HL-60/S4 treated with retinoic acid at 250 ng/mL for 4 days and 3 days (cell line): ENCODE results near the gene LRRTM4.

Experiments
- in situ Hi-C: fragments of 300-500 bp; cut with MboI; formaldehyde crosslinking; loops from 2 replicates; pipeline ENCODE4 v1.7.0; 2022; ENCODE audit warnings: low sequenced_read_pairs

The LRRTM4 gene

DNA sequence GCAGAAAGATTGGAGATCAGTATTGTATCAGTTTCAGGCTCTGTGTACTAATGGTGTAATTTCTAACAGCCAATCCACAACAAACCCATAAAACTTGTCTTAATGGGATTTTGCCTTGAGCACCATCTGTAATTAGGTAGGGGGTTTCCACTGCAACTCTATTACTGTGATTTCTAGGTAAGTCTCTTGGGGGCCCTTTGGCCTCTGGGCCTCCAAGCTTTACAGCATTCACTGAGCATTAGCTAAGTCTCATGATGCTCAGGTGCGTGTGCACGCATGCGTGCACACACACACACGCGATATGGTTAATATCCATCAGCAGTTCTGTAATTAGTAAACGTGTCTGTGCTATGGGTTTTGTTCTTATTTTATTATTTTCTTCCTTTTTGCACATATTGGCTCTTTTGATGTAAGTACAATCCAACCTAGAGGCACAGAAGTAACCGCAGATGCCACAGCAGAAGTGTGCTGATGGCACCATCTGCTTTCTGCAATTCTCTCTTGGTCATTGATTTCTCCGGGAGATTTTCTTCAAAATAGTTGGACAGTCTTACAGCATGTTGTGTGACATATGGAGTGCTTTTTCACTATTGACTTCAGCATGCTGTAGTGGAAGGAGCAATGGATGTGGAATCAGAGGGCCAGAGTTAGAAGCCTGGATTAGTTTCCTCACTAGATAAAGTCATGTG is 592.0 kb downstream of the LRRTM4 start:
- in situ Hi-C loops, result no loop called here

DNA sequence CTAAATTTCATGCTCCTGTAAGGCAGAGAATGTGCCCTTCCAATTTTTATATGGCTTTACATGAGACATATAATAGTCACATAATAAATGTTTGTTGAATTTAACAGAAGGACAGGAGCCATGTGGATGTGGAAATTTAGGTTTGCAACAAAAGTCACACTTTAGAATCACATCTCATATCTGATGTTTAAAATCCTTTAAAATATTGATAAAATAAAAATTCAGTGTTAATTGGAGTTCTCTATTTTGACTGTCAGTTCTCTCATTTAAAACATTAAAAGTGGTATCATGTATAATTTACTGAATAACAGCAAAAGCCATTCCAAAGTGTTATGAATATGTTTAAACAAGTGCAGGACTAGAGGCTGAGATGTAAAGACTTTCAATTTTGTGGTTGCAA is 594.1 kb downstream of the LRRTM4 start:
- in situ Hi-C loops, result no loop called here

DNA sequence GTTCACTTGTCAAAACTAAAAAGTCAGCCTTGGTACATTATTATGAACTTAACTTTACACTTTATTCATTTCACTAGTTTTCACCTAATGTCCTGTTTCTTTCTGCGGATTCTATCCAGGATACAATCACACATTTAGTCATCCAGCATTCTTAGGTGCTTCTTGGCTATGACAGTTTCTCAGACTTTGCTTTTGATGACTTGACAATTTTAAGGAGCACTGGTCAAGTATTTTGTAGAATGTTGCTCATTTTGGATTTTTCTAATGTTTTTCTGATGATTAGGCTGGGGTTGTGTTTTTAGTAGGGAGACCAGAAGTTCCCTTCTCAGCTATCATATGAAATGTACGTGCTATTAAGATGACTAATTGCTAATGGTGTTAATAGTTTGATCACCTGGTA is 601.2 kb downstream of the LRRTM4 start:
- in situ Hi-C loops, result no loop called here

GRCh38 chr2:76895469-76895868 is 626.7 kb downstream of the LRRTM4 start:
- in situ Hi-C loops, result no loop called here

GRCh38 chr2:76870581-76870980 is 651.6 kb downstream of the LRRTM4 start:
- in situ Hi-C loops, result no loop called here

- in situ Hi-C loops, result no loop called here
Measured at GRCh38 chr2:76870011-76870410, 652.2 kb downstream of the LRRTM4 start.

GRCh38 chr2:76867854-76868253 is 654.3 kb downstream of the LRRTM4 start:
- in situ Hi-C loops, result no loop called here

DNA sequence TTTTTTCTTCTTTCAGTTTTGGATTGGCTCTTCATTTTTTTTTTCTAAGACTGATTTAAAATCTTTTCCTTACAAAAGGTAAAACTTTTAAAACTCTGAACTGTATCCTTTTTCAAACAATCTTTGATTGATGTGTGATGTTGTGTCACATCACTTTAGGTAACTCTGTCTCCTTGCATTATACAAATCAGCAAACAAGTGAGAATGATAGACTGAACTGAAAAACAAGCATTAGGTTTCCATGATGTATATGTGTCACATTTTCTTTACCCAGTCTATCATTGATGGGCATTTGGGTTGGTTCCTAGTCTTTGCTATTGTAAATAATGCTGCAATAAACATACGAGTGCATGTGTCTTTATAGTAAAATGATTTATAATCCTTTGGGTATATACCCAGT is 655.7 kb downstream of the LRRTM4 start:
- in situ Hi-C loops, result no loop called here

GRCh38 chr2:76862901-76863300 is 659.3 kb downstream of the LRRTM4 start:
- in situ Hi-C loops, result no loop called here

GRCh38 chr2:76861708-76862107 is 660.5 kb downstream of the LRRTM4 start:
- in situ Hi-C loops, result no loop called here

DNA sequence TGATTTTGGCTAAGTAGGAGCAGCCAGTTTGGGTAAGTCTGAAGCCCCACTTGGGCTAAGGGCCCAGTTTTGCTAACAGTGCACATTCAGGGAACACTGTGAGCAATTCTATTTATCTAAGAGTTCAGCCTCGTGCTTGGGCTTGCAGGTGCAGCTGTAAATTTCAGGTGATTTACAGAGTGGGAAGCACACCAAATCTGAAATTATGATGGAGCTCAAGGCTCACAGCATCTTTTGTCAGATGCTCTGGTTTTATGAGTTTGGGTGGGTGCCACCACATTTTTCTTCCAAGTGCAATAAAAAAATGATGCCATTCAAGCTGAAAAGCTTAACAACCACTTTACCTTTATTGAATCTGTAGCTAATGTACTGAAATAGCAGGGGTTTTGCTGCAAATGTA is 671.2 kb downstream of the LRRTM4 start:
- in situ Hi-C loops, result no loop called here

DNA sequence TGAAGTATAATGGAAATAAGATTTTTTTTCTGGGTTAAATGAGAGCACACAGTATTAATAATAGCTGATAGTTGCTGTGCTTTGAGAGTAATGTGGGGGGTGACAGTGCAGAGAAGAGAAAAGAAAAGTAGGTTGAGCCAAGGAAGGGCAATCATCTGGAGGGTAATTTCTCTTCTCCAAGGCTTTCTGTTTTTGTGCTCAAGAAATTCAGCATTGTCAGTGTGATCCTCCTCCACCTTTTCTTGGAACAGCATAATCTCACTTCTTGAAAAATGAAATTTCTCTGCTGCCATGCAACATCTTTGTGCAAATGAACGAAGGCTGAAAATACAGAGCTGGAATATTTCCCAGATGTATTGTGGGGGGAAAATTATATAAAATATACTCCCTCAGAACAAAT is 673.1 kb downstream of the LRRTM4 start:
- in situ Hi-C loops, result no loop called here

DNA sequence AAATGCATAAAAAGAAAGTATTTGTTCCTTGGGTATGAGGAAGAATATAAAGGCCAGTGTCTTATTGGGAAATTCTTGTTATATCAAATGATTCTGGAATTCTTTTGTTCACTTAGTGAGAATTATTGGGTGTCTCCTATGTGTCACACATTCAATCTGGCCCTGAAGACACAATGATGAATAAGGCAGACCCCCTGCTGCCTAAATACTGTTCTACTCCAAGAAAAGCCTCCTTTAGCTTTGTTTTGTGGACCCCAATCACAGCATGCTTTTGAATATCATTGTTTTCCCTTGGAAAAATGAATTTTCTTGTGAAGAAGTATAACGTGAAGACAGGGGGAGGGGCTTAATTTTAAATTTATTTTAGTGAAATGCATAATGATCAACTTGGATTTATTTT is 682.4 kb downstream of the LRRTM4 start:
- in situ Hi-C loops, result no loop called here

DNA sequence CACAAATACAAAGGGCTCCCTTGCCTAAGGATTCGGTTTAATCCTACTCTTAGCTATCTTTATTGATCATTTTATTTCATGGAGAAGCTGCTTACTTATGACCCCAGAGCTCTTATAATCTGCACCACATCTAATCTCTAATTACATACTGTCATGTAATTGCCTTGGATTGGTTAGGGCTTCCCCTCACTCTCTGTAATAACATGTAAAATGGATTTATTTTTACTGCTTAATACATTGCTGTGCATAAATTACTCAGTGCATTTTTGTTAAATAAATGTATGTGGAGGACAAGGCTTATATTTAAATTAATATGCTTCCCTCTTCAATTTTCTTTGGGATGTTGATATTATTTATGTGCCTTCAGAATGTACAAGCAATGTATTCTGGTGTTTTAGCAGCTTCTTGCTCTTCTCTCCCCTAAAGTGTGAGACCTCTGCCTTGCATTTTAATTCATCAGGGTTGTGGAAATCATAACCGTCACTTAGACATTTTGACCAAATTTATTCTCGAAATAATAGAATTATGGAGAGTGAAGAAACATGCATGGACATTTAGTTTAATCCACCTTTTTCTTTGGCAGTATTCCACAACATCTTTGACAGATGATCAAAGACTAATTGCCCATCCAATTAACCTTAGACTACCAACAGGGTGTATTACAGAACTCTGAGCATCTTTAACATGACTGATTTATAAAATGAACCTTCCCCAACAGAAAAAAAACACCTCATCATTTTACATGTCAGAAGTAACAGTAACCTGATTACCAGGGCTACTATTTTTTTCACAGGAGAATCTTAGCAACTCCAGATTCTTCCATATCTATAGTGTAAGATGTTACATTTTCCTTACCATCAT is 692.6 kb downstream of the LRRTM4 start:
- in situ Hi-C loops, result no loop called here

DNA sequence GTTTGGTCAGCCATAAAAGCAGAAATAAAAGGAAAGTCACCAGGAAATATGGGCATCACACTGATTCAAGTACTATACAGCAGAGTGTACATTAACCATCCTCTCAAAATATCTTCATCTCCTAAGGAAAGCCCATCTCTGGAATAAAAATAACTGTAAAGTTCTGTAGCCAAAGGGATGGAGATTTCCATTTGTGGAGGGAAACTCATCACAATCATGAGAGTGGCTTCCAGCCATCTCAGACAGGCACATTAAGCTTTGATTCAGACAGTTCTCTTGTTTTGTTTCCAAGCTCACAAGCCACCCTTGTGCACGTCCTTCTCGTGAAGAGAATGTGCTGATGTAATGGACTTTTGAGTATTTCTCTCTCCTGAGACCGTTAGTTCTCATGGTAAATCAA is 695.5 kb downstream of the LRRTM4 start:
- in situ Hi-C loops, result no loop called here

DNA sequence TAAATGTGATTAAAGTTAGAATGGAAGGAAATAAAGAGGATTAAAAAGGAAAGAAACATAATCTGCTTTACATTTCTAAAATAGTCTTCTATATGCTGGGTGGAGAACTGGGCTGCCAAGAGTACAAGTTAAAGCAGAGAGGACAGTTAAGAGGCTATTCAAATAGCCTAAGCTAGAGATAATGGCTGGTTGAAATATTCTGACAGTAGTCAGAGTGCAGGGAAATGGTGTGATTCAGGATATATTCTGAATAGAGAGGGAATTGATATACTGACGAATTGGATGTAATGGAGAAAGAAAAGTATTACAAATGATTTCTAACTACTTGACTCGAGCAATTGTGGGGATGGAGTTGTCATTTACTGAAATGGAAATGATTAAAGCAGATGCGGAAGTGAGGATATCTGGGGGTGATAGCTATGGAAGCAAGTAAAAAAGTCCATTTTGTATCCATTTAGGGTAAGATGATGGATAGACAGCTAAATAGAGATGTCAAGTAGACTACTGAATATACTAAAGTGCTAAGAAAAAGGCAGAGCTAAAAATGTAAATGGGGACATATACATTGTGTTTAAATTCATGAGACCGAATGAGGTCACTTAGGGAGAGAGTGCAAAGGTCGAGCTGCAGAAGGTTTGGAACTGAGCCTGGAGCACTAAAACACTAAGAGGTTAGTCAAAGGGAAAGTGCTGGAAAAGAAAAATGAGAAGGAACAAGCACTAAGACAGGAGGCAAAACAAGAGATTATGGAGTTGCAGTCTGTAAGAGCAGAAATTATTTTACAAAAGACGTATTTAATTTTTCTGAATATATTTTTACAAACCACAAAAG is 696.8 kb downstream of the LRRTM4 start:
- in situ Hi-C loops, result no loop called here

DNA sequence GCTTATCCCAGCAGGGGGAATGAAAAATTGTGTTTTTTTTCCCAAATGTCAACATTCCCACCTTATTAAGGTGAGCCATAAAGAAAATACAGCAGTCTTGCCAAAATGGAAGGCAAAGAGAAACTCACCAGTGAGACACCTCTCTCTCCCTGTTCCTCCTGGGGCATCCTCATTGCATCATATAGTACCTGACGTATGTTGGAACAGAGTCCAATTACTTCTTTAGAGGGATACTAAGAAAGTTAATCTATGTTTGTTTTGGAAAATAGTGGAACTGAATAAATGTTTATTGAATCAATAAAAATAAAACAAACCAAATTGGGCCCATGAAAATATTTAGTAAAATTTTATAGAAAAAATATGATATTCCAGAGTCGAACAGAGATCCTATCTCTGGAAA is 700.4 kb downstream of the LRRTM4 start:
- in situ Hi-C loops, result no loop called here

- in situ Hi-C loops, result no loop called here
Measured at GRCh38 chr2:76813084-76813483, 709.1 kb downstream of the LRRTM4 start.

- in situ Hi-C loops, result no loop called here
Measured at GRCh38 chr2:76812156-76812555, 710.0 kb downstream of the LRRTM4 start.

- in situ Hi-C loops, result no loop called here
Measured at GRCh38 chr2:76809136-76809535, 713.0 kb downstream of the LRRTM4 start.

DNA sequence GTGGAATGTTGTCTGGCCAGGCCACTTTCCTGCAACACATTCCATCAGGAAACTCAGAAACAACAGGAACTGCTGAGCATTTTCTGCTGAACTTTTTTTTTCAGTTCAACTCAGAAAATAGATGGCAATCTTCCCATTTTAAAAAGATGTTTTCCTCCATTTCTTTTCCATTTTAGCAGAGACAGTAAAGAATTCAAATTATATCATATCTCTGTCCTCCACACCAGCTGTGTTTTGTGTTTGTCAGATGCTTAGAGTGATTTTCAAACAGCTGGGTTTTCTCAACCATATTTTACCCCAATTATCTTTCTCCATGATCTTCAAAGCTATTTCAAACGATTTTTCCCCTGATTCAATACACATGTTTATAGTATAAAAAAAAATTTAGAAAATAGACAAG is 713.4 kb downstream of the LRRTM4 start:
- in situ Hi-C loops, result no loop called here
